SW 1271 (cell line): ENCODE results near the gene AK9.
"Not testable (repeated sequence)": the region's sequence is repeated elsewhere in the genome, so short reads cannot be mapped to it uniquely, and the experiment has no call there.

Experiments used
- DNase-seq, 2 experiments: peaks; one replicate each; lab custom pipeline; 2025; lab: John Stamatoyannopoulos, UW

The AK9 gene

GRCh38 chr6:109480993-109481480 lies 210.0 kb downstream of the AK9 start:
- no peak for DNase-seq

GRCh38 chr6:109478841-109479624 lies 212.0 kb downstream of the AK9 start:
- no peak for DNase-seq

DNA sequence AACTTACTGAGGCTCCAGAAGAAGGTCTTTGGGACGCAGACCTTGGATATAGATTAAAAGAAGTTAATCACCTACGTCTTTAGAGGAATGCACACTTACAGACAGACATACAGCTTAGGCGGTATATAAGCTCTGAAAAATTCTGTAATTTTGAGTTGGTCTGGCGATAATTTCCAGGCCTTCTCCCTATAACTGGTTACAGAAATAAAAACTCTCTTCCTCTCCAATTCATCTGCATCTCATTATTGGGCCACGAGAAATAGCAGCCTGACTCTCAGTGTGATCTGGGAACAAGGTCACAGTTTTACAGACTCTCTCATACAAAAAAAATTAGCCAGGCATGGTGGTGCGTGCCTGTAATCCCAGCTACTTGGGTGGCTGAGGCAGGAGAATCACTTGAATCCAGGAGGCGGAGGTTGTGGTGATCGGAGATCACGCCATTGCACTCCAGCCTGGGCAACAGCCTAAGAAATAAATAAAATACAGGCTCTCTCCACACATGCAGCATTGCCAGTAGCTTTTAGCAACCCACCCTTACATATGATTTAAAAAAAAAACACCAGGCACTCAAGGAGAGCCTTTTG lies 212.7 kb downstream of the AK9 start:
- no peak for DNase-seq

GRCh38 chr6:109477725-109478124 lies 213.3 kb downstream of the AK9 start:
- no peak for DNase-seq

DNA sequence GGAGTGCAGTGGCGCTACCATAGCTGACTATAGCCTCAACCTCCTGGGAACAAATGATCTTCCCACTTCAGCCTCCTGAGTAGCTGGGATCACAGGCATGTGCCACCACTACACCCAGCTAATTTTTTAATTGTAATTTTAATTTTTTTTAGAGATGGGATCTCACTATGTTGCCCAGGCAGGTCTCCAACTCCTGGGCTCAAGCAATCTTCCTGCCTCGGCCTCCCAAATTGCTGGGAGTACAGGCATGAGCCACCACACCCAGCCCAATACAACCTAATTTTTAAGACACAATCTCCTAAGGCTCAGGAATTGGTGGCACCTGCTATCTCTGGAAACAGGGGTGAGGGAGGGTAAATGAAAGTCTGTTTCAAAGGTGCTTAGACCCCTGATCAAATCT lies 213.8 kb downstream of the AK9 start:
- no peak for DNase-seq

- DNase-seq = no peak
These were observed 215.4 kb downstream of the AK9 start for GRCh38 chr6:109475625-109476024.

DNA sequence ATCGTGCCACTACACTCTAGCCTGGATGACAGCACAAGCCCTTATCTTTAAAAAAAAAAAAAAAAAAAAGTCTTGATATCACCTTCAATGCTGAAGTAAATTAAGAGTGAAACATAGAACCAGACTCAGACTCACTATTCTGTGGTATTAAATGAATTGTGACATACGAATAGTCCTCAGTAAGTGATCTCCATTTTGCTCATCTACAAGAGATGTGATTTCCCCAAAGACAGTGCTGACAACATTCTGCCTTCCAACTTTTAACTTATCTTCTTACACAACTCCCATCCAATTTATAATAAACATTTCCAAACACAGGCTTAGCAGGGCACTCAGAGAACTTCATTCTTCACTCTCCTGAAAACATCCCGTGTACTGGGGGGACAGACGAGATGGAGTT lies 216.0 kb downstream of the AK9 start:
- DNase-seq = no peak

DNA sequence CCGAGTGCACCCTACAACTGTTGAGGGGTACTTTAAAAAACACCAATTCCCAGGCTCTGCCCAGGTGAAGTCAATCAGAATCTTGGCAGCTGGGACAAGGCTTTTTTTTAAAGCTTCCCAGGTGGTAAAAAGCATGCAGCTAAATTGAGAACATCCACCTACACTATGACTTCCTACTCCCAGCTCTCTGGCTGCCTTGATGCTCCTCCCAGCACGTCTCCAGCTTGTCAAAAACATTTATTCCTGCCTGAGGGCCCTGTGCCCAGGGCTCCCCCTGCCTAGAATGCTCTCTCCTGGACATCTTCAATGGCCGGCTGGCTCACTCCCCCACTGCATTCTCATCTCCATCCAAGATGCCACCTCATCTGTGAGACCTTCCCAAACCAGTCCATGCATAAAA lies 217.9 kb downstream of the AK9 start:
- DNase-seq = no peak

DNA sequence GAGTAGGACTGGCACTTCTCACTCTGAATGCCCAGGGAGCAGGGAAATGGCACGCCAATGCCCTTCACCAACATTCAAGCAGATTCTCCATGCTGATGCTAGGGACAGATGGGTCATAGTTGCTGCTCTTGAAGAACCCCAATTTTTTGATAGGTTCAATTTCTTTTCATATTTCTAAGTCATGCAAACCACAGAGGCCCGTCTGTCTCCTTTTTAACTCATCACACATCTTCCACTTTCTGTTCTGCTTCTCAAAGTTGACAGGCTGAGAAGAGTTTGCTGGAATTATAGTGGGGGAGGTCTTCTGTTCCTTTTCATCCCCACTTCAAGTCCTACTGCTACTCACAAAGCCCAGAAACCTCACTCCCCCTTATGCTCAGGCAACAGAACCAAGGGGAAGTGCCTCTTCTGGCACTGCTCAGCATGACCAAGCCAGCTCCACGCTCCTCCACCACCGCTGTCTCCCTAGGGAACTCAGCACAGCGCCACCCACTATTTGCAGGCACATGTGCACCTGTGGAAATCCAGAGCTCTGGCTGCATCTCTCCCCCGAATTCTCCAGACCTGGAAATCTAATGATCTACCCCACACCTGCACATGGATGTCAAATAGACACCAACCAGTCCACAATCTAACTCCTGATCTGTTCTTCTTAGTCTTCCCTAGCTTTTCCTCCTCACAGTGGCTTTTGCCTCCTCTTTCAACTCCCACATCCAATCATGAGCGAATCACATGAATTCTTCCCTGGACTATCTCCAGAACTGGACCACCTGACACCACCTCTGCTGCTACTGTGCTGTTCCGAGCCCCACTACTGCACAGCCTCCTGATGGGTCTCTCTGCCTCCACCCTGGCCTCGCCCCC lies 218.6 kb downstream of the AK9 start:
- no peak for DNase-seq

- DNase-seq = no peak
These were observed 219.7 kb downstream of the AK9 start for GRCh38 chr6:109471105-109471810.

DNA sequence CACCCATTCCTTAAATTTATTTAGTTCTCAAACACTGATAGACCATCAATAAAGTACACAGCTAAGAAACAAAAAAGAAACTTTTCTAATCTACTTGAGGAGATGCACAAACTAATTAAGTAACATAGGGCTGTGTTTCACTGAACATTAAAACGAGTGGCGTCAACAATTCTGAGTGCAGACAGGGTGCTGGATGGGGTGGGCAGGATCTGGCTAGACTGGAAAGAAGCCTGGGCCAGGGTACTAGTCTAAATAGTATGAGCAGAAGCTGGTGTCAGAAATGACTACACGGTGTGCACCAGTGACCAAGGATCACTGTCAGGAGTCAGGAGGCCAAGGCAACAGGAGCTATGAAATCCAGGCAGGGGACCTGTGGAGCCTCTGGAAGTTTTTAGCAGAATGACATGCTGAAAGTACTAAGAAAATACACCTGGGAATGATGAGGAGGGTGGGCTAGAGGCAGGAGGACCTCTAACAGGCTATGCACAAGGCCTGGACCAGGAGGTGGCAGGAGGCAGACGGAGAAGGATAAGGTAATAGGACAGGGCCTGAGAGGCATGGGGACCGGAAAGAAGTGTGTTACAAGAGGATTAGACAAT lies 221.3 kb downstream of the AK9 start:
- no peak for DNase-seq

DNA sequence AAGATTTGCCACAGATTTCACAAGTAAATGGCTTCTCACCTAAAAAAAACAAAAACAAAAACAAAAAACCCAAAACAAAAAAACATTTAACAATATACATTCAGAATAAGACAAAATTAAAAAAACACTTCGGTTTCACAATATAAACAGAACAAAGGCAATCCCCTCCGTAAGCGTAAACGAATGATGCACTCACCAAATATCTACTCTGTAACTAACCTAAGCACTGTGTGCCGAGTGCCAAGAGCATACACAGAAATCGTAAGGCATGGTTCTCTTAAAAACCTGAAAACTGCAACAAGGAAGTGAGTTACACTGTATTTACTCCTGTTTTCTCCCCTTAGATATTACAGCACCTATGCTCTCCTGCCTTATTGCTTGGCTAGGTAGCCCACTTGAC lies 223.3 kb downstream of the AK9 start:
- no peak for DNase-seq

GRCh38 chr6:109466212-109466923 lies 224.6 kb downstream of the AK9 start:
- no peak for DNase-seq

GRCh38 chr6:109465772-109466171 lies 225.2 kb downstream of the AK9 start:
- no peak for DNase-seq

- DNase-seq = no peak
These were observed 229.1 kb downstream of the AK9 start for GRCh38 chr6:109461733-109462526.

DNA sequence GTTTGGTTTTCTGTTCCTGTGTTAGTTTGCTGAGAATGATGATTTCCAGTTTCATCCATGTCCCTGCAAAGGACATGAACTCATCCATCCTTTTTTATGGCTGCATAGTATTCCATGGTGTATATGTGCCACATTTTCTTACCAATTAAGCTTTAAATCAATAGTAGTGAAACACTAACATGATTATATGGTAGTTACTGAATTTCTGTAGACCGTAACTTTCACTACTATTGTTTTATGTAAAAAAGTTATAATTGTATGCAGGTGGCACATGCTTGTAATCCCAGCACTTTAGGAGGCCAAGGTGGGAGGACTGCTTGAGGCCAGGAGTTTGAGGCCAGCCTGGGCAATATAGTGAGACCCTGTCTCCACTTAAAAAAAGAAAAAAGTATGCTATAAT lies 229.8 kb downstream of the AK9 start:
- not testable (repeated sequence) for DNase-seq

- no peak for DNase-seq
These were observed 230.7 kb downstream of the AK9 start for GRCh38 chr6:109460161-109460829.

DNA sequence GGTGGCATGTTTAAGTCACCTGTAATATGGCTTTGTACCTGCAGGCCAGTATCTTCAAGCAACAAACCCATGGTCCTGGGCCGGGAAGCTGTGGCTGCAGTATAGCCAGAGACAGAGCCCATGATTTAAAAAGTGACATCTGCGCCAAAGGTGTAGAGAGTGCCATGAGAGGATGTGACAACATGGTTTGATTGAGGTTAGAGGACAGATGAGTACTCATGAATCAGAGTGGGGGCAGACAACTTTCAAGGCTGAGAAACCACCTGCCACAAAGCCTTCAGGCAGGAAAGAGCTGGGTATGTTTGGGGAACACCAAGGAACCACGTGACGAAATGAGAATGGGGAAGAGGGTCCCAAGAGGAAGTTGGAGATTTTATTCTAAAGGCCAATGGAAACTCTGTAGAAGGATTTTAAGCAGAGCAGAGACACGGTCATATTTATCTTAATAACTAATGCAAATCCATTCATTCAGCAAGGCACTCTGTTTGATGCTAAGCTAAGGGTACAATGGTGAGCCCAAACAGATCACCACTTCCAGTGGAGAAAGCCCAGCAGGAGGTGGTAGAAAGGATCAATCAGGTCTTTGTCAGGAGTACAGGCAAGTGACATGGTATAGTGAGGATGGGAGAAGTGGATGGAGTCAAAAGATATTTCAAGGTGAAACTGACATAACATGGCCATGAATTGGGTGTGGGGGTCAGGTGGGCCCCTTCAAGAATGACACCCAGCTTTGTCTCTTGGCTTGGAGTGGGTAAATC lies 232.0 kb downstream of the AK9 start:
- no peak for DNase-seq

DNA sequence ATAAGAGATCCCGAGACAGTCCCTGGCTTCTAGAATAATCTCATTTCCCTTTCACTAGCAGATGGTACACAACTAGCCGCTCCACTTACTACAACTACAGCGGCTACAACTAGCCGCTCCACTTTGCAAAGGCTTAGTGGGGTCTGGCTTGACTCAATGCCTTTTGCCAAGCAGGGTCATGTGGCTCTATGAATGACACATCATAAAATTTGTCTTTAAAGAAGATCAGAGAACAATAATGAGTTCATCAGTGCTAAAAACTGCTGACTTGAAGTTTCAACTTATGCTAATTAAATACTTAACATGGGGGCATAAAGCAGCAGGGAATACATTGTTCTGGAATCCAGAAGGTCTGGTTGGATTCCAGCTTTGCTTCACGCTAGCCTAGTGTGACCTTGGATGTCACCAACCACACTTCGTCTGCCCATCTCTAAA lies 233.4 kb downstream of the AK9 start:
- DNase-seq = no peak
